D341Med (cell line): ENCODE data around the gene ACSBG1.
A peak's percentile ranks its signal among the peaks of the same experiment; 100 is the strongest.
"Not testable (repeated sequence)": the region's sequence is repeated elsewhere in the genome, so short reads cannot be mapped to it uniquely, and the experiment has no call there.

Source experiments
- DNase-seq: peaks from one replicate; pipeline ENCODE4 v3.0.0; 2012; ENCODE audit warnings: low spot score

Gene ACSBG1

DNA sequence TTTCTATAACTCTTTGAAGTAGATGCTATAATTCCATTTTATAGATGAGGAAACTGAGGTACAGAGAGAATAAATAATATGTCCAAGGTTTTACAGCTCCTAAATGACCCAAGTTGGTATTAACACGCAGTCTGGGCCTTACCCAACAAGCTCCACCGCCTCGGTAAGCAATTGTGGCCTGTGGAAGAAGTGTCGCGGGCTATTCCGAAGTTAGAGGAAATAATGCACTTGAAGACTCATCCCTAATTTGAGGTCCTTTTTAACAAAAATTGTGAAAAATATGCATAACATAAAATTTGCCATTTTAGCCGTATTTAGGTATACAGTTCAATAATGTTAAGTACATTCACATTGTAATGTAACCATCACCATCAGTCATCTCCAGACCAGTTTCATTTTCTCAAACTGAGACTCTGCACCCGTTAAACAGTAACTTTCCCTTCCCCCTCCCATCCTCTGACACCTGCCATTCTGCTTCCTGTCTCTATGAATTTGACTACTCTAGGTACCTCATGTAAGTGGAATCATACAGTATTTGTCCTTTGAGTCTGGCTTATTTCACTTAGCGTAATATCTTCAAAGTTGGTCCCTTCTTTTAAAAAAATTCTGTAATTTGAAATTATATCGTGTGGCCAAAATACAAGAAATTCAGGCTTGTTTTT is 67.0 kb downstream of the ACSBG1 start:
- no peak for DNase-seq

DNA sequence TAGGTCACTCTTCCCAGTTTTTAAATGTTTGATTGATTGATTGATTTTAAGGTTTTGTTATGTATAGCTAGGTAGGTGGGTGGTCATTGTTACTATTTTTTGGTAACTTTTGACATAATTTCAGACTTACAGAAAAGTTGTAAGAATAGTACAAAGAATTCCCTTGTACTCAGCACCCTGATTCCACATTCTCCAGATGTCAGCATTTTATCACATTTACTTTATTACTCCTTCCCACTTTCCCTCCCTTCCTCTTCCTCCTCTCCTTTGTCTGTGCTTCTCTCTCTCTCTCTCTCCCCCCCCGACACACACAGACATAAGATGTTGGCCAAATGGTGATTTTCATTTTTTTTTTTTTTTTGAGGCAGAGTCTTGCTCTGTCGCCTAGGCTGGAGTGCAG is 70.4 kb downstream of the ACSBG1 start:
- no peak for DNase-seq

DNA sequence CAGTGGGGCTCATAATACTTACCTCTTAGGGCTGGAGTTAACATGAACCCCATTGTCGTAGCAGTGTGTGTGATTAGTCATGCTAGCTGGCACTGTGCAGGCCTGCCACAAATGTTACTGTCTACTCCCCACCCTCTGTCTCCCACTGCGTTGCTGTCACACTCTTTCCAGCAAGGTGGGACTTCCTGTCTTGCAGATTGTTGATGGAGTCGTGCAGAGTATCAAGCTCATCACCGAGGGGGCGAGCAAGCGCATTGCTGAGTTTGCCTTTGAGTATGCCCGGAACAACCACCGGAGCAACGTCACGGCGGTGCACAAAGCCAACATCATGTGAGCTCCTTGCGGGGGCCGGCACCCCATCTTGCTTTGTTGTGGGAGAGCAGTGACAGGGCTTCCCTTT is 72.3 kb downstream of the ACSBG1 start:
- no peak for DNase-seq

DNA sequence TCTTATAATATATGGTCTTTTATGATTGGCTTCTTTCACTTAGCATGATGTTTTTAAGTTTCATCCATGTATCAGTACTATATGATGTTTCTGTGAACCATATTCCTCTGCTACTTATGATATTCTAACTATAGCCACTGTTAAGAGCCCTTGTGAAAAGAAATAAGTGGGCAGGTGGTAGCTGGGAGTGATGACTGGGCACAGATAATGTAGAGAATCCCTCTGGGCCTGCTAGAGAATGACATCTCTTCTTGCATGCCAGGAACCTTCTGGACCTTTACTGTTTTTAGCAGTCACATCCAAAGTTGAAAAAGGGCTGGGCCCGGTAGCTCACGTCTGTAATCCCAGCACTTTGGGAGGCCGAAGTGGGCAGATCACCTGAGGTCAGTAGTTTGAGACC is 75.0 kb downstream of the ACSBG1 start:
- DNase-seq, result no peak

DNA sequence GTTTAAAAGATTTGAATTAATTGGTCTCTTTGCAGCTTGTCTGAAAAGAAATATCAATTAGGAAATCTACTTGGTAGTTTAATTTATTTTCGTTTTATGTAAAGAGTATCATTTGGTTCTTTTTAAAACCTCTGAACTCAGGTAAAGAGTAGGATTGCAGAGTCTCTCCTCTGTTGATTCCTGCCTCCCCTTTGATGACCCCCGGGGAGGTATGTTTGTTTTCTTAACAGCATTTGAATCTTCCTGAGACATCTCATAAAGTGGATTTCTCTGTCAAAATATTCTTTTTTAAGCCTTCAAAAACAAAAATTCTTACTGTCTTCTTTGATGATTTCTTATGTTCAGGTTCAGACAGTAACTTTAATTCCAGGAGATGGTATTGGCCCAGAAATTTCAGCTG is 77.2 kb downstream of the ACSBG1 start:
- DNase-seq, result no peak

DNA sequence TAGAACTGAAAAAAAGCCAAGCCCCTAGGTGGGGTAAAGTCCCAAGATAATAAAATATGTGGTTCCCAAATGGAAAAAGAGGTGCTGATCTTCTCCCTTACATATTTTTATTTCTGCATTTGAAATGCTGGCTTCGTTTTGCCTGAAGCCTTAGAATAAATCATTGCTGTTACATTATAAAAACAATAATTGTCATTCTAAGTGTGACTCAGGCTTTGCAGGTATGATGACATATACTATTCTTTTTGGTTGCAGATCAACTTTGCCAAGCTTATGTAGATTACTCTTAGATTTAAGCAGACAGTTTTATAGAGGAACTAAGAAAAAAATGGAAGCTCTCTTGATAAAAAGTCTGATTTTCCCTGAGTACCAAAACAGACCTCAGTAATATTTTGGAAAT is 77.7 kb downstream of the ACSBG1 start:
- DNase-seq, result no peak

DNA sequence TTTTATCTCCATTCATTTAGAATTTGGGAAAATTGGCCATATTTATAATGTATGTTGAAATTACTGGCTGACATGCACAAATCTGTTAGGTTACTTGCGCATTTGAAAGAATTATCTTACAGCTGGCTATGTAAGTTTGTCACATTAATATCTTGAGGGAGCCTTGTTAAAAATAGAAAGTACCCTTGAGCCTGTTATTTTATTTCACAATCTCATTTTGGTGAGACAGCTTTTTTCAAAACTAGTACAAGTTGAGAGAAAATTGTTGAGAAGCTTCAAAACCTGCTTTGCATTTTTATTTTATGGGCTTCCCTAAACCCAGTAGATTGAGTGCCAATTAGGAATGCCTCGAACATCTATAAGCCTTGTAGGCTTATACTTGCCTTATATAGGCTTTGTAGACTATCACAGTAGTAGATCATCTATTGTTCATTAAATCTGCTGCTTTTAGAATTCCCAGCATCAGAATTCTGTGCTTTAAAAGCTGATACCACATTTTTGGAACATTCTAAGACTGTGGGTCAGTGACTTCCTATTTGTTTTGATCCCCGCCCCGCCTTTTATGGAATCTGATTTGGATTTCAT is 78.9 kb downstream of the ACSBG1 start:
- no peak for DNase-seq

DNA sequence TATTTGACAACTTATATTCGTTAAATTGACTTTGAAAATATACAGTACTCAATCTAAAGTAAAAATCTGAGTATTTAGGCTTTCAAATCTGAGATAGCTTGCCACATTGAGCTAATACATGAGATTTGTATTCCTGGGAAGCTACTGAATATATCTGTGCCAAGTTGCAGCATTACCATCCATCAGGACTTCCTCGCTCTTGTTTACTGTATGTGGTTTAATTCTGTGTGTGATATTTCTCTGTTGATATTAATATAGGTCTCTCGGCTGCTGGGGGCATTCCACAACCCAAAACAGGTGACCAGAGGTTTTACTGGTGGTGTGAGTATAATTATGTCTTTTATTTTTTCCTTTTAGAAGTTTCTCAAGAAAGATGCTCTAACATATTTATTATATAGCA is 79.4 kb downstream of the ACSBG1 start:
- no peak for DNase-seq

DNA sequence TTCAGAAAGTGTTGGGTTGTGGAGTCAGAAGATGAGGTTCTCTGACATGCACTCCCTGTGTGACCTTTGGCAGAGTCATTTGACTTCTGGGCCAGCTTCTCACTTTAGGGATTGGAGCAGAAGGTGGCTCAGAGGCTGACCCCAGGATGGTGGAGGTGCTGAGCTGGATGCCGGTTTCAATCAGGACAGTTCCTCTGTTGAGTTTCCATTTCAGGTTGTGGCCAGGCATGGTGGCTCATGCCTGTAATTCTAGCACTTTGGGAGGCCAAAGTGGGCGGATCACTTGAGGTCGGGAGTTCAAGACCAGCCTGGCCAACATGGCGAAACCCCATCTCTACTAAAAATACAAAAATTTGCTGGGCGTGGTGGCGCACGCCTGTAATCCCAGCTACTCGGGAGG is 83.3 kb downstream of the ACSBG1 start:
- DNase-seq, result not testable (repeated sequence)

DNA sequence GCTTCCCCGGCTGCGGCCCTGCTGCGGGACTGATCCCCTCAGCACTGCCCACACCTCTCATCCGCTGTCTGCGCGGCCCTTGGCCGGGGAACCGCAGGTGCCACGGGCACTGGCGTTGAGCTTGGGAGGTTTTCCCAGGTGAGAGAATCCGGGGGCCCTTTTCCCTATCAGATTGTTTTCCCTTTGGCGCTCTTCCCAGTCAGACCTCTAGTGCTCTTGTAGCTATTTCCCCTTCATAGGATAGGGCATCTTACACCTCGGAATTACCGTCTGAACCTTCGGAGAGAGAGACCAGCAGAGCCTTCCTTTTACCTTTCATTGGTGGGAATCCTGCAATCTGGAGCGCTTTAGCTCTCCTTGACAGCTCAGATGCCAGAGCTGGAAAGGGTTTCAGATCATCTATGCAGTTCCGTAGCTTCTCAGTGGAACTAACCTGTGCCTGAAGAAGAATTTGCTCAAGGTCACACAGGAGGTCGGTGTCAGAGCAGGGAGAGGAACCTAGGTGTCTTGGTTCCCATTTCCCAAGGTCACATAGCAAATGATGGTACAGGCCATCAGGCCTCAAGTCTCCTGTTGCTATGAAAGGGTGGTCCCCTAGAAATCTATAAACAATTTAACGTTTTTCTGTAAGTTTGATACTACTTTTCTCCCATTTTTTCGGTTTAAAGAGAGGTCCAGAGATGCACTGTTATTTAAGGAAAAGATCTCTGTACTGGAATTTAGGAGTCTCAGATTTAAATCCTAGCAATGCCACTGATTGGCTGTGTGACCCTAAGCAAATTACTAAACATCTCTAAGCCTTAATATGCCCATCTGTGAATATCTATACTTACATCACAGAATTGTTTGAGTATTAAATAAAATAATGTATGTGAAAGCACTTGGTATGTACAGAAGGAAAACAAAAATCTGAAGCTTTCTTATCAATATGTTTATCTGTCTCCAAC is 84.3 kb downstream of the ACSBG1 start:
- DNase-seq, result no peak

DNA sequence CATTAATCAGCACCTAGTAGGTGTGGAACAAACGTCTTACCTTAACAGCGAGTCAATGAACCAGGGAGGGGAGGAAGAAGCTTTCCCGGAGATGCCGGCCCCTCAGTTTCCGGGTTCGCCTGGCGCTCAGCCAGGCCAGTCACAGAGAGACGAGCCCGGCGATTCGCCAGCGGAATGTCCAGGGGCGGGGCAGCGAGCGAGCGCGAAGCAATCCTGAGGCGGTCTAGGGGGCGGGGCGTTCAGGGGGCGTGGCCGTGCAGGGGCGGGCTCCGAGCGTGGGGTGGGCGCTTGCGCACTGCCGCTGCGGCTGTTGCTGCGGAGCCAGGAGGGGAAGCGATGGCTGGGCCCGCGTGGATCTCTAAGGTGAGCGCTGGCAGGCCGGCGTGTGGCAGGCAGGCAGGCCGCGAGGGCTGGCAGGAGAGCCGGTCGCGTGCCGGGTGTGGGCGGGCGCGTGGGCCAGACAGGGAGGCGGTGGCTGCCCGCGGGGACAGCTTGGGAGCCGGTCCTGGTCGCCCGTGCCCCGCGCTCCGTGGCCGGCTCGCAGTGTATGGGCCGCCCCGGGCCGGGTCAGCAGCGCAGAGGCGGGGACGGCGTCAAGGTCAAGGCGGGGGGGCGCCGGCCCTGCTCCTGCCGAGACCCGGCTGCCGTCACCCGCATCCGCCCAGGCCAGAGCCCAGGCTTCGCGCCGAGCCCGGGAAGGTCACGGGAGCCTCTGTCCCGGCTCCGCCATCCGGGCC is 85.1 kb downstream of the ACSBG1 start, which contains the start of gene IDH3A:
TSS of gene IDH3A (plus strand) at position 295 of the 737 bp plus-strand sequence. CDS start at position 337, 42 bp downstream.
- DNase-seq, result peak; percentile 100

DNA sequence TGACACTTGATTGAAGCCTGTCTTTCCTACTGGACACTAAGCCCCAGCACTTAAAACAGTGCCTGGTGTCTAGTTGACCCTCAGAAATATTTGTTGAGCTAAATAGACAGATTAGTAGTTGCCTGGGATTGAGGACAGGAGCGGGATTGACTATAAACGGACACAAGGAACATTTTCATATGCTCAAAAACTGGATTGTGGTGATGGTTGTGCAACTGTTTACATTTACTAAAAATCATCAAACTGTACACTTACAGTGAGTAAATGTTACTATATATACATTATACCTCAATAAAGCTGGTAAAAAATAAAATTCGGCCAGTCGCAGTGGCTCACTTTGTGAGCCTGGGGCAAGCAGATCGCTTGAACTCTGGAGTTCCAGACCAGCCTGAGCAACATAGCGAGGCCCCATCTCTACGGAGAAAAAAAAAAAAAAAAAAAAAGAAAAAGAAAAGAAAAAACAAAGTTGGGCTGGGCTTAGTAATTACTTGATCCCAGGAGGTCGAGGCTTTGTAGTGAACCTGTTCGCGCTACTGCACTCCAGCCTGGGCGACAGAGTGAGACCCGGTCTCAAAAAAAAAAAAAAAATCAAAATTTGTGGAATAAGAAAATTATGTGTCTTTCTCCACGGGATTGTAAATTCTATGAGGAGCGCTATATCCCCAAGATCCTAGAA is 85.8 kb downstream of the ACSBG1 start:
- DNase-seq, result no peak

DNA sequence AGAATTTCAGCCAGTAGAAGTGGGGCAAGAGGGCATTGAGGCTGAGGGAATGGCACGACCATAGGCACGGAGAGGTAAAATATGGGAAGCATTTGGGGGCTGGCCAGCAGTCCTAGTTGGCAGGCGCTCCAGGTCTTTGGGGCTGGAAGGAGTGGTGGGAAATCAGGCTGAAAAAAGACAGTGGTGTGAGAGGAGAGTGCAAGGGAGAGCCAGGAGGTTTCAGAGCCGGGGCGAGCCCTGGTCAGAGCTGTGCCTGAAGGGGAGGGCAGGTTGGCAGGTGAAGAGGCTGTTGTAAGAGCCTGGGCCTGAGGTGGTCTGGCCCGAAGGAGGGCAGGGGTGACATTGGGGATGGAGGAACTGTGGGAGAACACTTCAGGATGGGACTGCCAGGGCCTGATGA is 86.8 kb downstream of the ACSBG1 start:
- DNase-seq, result no peak

DNA sequence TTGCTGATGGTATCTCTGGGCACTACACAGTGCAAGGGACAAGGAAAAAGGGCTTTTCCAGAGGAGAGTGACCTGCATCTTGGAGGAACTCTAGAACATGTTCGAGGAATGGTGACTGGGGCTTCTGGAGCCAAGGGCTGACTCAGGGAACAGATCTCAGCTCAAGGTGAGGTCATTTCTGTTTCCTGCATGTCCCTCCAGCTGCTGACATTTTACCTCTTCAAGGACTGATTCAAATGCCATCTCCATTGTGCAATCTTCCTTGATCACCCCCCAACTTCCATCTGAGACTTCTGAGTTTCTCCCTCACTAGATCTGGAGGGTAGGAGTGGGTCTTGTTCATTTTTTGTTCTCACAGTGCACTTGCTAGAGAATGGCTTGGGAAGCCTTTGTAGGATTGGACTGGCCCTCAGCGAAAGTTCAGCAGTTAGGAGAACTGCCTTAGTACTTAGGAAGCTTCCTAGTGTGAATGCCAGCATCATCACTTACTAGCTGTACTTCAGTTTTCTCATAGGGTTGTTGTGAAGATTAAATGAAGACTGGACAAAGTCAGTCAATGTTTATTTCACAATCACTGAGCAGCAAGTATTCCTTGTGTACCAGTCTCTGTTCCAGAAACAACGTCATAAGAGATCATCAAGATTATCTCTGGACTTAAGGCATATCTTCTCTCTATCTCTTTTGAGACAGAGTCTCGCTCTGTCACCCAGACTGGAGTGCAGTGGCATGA is 87.8 kb downstream of the ACSBG1 start:
- no peak for DNase-seq

DNA sequence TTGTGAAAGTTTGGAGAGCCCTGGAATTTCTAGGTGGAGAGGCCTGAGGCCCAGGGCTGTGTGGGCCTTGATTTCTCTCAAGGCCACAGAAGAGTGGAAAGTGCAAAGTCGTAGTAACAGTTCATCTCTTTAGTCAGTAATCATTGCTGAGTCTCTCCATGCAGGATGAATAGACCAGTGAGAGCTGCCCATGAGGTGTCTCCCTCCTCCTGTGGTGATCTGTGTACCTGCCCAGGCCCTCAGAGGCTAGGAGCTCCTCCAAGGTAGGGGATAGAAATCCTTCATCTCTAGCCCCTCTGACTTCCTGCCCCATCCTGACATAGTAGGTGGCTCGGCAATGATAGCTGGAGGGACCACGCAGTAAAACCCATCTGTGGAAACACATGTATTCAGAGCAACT is 92.0 kb downstream of the ACSBG1 start:
- DNase-seq, result no peak

DNA sequence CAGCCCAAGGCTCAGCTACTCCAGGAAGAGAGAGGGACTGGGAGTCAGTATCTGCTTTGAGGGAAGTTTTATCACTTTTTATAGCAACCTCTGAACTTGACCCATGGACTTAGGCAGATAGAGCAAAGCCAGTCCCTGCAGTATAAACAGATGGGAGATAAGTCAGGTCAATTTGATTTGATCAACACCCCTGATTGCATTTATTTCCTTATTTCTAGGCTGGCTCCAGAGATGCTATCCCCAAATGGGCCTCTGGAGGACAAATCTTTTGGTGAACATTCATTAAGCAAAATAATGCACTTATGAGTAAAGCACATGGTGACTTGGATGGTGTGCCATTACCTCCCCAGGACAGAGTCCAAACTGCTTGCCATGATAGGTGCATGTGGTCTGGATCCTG is 94.1 kb downstream of the ACSBG1 start:
- no peak for DNase-seq

DNA sequence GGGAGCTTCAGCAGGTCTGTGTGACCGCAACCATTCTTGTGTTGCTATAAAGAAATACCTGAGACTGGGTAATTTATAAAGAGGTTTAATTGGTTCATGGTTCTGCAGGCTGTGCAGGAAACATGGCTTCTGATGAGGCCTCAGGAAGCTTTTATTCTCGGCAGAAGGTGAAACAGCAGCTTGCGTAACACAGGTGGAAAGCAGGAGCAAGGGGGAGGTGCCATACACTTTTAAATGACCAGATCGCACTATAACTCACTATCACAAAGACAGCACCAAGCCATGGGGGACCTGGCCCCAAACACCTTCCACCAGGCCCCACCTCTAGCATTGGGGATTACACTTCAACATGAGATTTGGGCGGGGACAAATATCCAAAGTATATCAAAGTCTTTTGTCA is 94.8 kb downstream of the ACSBG1 start:
- DNase-seq, result no peak

DNA sequence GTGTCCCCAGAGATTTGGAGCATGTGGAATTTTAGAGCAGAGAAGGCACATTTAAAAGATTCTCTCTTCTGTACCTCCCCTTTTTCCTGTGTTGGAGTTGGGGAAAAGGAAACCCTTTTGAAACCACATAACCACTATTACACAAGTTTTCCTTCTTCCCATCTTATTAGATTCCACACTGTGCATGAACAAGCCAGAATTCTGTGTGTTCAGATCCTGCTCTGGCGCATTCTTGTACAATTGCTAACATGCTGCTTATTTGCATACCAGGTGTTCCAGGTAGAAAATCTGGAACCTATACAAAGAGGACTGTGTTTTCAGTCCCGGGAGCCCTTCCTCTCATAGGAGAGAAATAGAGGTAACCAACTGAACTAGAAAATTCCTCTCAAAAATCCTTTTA is 100.6 kb downstream of the ACSBG1 start:
- no peak for DNase-seq

DNA sequence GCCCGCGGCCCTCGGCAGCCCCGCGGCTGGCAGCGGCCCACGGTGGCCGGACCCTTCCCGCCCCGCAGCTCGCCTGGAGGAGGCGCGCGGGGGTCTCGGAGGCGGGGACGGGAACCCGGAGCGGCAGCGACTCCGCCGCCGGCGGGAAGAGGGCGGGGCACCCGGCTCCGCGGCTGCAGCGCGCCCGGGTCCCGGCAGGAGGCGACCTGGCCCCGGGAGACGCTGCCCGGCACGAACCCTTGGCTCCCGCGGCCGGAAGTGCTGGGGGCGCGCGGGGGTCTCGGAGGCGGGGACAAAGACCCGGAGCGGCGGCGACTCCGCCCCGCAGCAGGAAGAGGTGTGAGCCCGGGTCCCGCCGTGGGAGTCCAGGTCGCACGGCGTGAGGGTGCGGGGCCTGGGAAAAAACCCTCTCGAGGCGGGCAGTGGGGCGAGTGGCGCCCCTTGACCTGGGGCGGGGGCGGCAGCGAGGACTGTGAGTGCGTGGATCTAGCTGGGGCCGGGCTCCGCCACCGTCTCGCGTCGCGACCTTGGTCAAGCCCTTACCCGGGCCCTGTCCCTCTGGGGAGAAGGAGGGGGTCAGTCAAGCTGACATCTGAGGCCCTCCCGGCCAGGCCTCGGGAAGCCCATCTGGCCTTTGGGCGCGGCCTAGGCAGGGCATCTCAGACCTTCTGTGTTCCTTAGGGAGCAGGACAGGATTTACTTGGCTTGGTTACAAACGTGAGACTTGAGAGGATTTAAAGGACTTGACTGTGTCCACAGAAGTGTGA is 102.9 kb downstream of the ACSBG1 start, which contains the start of gene CIB2:
TSS of gene CIB2 (minus strand) at position 151 of the 767 bp plus-strand sequence. CDS start 230 bp downstream, outside the sequence.
- peak; percentile 96 for DNase-seq
